H1 (cell line): Measurements from ENCODE around the gene POTEE.
"Not testable (repeated sequence)": the region's sequence is repeated elsewhere in the genome, so short reads cannot be mapped to it uniquely, and the experiment has no call there.

Source experiments
- EZH2 ChIP-seq: fragments of 200-600 bp; sonication (generic); IDR thresholded peaks from 2 replicates; pipeline ENCODE4 v1.7.1; 2012; ENCODE audit warnings: low read depth, mild to moderate bottlenecking, moderate library complexity, low read length, inconsistent platforms; ENCODE audit not compliant: severe bottlenecking
- PHF8 ChIP-seq: fragments of 200-600 bp; sonication (generic); conservative IDR thresholded peaks from 2 replicates; pipeline ENCODE4 v1.7.1; 2012; ENCODE audit warnings: low read depth, mild to moderate bottlenecking, inconsistent platforms, low read length, moderate library complexity
- POLR2A ChIP-seq, 2 experiments: IDR thresholded peaks; 1 replicate in 1 of 2; 2 replicates in 1 of 2; pipeline ENCODE4 v1.6.1; 2011; ENCODE audit warnings: low read depth in 2 of 2, low read length in 2 of 2, mild to moderate bottlenecking in 2 of 2; ENCODE audit errors: control extremely low read depth in 1 of 2
- ZNF274 ChIP-seq: IDR thresholded peaks from 2 replicates; pipeline ENCODE4 v1.7.0; 2012; ENCODE audit warnings: low read length, borderline replicate concordance; ENCODE audit errors: extremely low read depth

DNA sequence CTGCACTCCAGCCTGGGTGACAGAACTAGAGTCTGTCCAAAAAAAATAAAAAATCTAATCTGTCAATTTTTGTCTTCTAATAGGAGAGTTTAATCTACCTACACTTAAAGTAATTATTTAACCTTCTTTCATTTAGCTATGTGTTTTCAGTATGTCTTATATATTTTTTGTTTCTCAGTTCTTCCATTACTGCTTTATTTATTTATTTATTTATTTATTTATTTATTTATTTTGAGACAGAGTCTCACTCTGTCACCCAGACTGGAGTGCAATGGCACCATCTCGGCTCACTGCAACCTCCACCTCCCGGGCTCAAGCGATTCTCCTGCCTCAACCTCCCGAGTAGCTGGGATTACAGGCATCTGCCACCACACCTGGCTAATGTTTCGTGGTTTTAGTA lies 43.8 kb upstream of the POTEE start:
- not testable (repeated sequence) for TF ChIP-seq PHF8; EZH2; POLR2A (IDR thresholded peaks at IDR 0.05; ENCODE audit: control extremely low read depth in 1 of 2, low read depth in 2 of 2, low read length in 2 of 2); ZNF274
